ENCODE results near the gene SBNO1. TPM values are rescaled to one million over a fixed set of nuclear protein-coding genes. Genes with fewer than 3 reads are reported as not detected.

SBNO1 gene
- total RNA-seq, 4 donors from 2014 or later, result 26.7 to 31.8 (median 29.9) TPM

DNA sequence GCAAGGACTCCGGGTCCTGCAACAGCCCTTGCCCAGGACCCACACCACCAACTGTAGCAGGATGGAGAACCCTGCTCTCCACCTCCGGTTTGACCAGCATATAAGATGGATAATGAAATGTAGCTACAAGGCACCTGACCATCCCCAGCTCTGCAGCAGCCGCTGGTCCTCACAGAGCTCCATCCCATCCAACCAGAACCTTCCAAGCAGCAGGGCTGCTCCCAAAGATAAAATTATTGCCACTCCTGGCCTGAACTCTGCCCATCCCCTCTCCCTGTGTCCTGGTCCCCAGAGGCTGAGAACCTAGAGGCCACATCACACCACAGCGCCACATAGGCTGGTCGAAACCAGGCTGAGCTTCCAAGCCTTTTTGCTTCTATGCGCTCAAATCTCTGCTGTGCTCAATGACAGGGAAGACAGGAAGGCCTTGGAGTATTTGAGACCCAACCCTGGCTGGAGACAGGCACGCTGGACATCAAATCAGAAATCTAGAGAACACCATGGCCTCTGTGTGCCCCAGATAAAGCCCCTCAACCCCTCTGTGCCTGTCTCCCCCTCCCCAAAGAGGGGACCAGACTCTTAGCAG is 97.2 kb downstream of the SBNO1 start:
- intact Hi-C loops (cut with DNase I), result no loop called here
- H3K4me1 ChIP-seq, result peaks cover 27 to 41% (median 39%) of the 10 kb centered on the region in 4 donors
- DNase-seq (ENCODE audit: extremely low spot score), result no peak

DNA sequence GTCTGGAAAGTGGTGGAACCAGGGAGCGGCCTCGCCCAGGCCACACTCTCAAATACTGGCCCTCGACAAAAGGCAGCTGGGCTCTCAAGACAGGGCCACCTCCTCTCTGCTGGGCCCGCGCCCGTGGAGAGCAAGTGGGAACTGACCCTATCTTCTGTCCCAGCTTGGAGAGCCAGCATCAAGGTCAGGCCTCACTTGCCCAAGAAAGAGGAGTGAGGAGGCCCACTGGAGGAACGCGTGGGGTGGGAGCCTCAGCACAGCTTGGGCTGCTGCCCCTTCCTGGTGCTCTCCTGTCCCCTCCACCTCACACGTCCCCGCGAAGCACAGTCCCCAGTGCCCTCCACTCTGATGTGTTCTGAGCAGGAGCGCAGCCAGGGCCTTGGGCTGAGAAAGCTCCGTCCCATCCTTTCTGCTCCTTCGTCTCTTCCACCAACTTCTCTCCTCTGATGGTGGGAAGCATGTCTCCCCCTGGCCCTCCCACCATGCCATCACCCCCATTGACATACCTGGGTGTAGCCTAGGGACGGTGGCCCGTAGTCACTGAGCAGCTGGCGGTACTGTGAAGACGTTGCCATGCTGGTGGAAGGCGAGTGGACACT is 97.9 kb downstream of the SBNO1 start:
- Histone ChIP-seq H3K4me3 (no peak overlapping the region), H3K27ac (replicated peaks in 1 of 4) (no peak overlapping the region), H3K9me3 (no peaks in the 10 kb centered on the region), H3K27me3 (no peaks in the 10 kb centered on the region), H3K4me1 (peaks cover 24 to 36% (median 35%) of the 10 kb centered on the region in 4 donors), H3K36me3 (peaks cover 17 to 50% (median 44%) of the 10 kb centered on the region in 4 donors)
- intact Hi-C loops (cut with DNase I), result no loop called here
- no peak for DNase-seq (ENCODE audit: extremely low spot score)
- WGBS, result 90% methylated on average over 17 of the region's 19 CpGs
- TF ChIP-seq POLR2A (IDR thresholded peaks at IDR 0.05; ENCODE audit: low read depth), result no peak
- TF ChIP-seq, protein P1, sequence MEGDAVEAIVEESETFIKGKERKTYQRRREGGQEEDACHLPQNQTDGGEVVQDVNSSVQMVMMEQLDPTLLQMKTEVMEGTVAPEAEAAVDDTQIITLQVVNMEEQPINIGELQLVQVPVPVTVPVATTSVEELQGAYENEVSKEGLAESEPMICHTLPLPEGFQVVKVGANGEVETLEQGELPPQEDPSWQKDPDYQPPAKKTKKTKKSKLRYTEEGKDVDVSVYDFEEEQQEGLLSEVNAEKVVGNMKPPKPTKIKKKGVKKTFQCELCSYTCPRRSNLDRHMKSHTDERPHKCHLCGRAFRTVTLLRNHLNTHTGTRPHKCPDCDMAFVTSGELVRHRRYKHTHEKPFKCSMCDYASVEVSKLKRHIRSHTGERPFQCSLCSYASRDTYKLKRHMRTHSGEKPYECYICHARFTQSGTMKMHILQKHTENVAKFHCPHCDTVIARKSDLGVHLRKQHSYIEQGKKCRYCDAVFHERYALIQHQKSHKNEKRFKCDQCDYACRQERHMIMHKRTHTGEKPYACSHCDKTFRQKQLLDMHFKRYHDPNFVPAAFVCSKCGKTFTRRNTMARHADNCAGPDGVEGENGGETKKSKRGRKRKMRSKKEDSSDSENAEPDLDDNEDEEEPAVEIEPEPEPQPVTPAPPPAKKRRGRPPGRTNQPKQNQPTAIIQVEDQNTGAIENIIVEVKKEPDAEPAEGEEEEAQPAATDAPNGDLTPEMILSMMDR (IDR thresholded peaks at IDR 0.05), result no peak
- no peak for TF ChIP-seq EP300 (IDR thresholded peaks at IDR 0.05)
- no peak for TF ChIP-seq POLR2AphosphoS5 (IDR thresholded peaks at IDR 0.05)

More for the DNA sequence above, 97.2 kb downstream of the SBNO1 start:
- Histone ChIP-seq H3K4me3 (no peak overlapping the region), H3K9me3 (no peaks in the 10 kb centered on the region), H3K36me3 (peaks cover 12 to 44% (median 39%) of the 10 kb centered on the region in 4 donors), H3K27ac (replicated peaks in 1 of 4) (peak overlapping the region; percentile 81 to 86 (median 82)), H3K27me3 (no peaks in the 10 kb centered on the region)
- 84% methylated on average over 6 of the region's 7 CpGs for whole genome bisulfite sequencing
- TF ChIP-seq POLR2A (IDR thresholded peaks at IDR 0.05; ENCODE audit: low read depth), result no peak
- no peak for TF ChIP-seq EP300 (IDR thresholded peaks at IDR 0.05)
- TF ChIP-seq POLR2AphosphoS5 (IDR thresholded peaks at IDR 0.05), result no peak
- TF ChIP-seq, protein P1 (IDR thresholded peaks at IDR 0.05), result no peak

DNA sequence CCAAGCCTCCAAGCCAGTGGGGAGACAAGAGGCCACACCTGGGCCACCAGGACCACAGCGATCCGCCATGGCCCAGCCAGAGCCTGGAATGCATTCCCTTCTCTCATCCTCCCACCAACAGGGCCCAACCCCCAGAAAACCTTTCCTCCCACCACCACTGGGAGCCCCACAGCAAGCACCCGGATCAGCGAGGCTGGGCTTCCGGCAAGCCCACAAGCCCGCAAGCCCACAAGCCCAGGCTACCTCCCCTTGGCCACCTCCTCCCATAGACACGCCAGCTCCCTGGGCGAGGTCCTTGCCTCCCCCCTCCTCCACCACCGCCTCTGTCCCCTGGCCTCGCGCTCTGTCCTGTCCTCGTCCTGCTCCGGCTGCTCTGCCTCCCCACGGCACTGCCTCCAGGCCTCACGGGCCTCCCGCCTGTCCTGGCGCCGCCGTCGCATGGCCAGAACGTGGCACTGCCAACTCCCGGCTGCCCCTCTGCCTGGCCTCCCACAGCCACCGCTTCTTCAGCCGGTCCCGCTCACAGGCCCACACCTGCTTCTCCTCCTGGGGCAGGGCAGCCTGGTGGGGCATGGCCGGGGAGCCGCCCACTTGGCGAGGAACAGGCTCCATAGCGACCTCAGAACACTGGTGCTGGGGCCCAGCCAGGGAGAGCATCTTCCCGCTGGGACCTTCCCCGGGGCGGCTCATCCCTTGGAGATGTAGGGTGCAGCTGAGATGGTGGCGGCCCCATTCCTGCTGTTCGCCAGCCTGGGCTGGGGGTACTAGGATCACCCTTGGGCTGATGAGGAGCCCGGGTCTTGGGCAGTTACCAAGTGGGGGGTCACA is 98.6 kb downstream of the SBNO1 start:
- intact Hi-C loops (cut with DNase I), result no loop called here
- peaks cover 22 to 58% (median 51%) of the 10 kb centered on the region in 4 donors for H3K36me3 ChIP-seq

DNA sequence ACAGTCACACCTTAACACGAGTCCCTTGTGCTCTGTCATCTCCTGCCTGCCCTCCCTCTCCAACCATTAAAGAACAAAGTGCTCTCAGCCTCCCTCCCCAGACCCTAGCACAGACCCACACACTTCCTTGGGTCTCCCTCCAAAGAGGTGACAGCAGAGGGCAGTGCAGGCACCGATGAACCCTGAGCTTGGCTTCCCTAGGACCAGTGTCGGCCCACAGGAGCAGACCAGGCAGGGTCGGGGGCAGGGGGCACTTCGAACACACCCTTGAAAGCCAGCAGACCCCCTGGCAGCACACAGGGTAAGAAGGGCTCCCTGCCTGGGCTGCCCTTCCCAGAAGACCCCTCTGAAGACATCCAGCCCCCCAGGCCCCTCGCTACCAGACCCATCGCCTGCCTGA is 100.0 kb downstream of the SBNO1 start:
- Histone ChIP-seq H3K27ac (replicated peaks in 1 of 4) (no peak overlapping the region), H3K27me3 (no peaks in the 10 kb centered on the region), H3K4me3 (no peak overlapping the region), H3K9me3 (no peaks in the 10 kb centered on the region), H3K4me1 (peaks cover 17 to 25% (median 24%) of the 10 kb centered on the region in 4 donors), H3K36me3 (peaks cover 22 to 71% (median 64%) of the 10 kb centered on the region in 4 donors)
- intact Hi-C loops (cut with DNase I), result no loop called here
- TF ChIP-seq EP300 (IDR thresholded peaks at IDR 0.05) (no peak), POLR2A (IDR thresholded peaks at IDR 0.05; ENCODE audit: low read depth) (no peak), POLR2AphosphoS5 (IDR thresholded peaks at IDR 0.05) (no peak)
- TF ChIP-seq, protein P1 (IDR thresholded peaks at IDR 0.05), result peak in 1 of 3 experiments; percentile 8
- 68% methylated on average over 3 of the region's 7 CpGs for WGBS
- no peak for DNase-seq (ENCODE audit: extremely low spot score)

More for the DNA sequence above, 98.6 kb downstream of the SBNO1 start:
- Histone ChIP-seq H3K4me1 (peaks cover 24 to 36% (median 35%) of the 10 kb centered on the region in 4 donors), H3K27ac (replicated peaks in 1 of 4) (no peak overlapping the region), H3K9me3 (no peaks in the 10 kb centered on the region), H3K27me3 (no peaks in the 10 kb centered on the region), H3K4me3 (no peak overlapping the region)
- TF ChIP-seq POLR2AphosphoS5 (IDR thresholded peaks at IDR 0.05) (no peak), EP300 (IDR thresholded peaks at IDR 0.05) (no peak), POLR2A (IDR thresholded peaks at IDR 0.05; ENCODE audit: low read depth) (no peak)
- TF ChIP-seq, protein P1 (IDR thresholded peaks at IDR 0.05), result no peak
- 80% methylated on average over 21 of the region's 35 CpGs for WGBS
- DNase-seq (ENCODE audit: extremely low spot score), result no peak
